Measurements from ENCODE around the gene PEDS1.

DNA sequence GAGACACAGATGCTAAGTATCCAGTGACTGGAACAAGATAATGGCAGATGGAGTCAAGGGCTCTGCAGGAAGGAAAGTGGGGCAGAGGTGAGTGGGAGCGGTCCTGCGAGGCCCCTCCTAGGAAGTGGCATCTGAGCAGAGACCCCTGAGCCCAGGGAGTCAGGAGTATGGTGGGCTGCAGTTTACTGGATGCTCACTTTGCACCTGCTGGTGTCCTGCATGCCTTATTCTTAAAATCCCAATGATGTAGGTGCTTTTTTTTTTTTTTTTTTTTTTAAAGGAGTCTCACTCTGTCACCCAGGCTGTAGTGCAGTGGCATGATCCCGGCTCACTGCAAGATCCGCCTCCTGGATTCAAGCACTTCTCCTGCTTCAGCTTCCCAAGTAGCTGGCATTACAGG is 42.7 kb upstream of the PEDS1 start:
- no peak for TF ChIP-seq POLR2A (IDR thresholded peaks at IDR 0.05)
- TF ChIP-seq, protein P1, sequence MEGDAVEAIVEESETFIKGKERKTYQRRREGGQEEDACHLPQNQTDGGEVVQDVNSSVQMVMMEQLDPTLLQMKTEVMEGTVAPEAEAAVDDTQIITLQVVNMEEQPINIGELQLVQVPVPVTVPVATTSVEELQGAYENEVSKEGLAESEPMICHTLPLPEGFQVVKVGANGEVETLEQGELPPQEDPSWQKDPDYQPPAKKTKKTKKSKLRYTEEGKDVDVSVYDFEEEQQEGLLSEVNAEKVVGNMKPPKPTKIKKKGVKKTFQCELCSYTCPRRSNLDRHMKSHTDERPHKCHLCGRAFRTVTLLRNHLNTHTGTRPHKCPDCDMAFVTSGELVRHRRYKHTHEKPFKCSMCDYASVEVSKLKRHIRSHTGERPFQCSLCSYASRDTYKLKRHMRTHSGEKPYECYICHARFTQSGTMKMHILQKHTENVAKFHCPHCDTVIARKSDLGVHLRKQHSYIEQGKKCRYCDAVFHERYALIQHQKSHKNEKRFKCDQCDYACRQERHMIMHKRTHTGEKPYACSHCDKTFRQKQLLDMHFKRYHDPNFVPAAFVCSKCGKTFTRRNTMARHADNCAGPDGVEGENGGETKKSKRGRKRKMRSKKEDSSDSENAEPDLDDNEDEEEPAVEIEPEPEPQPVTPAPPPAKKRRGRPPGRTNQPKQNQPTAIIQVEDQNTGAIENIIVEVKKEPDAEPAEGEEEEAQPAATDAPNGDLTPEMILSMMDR (IDR thresholded peaks at IDR 0.05): no peak
